Medulla oblongata (tissue), 1 donor: Measurements from ENCODE around the gene CCDC201.

Source experiments
- DNase-seq: peaks from one replicate; pipeline ENCODE4 v3.0.0-alpha.2; 2015; ENCODE audit errors: extremely low spot score

The CCDC201 gene, protein sequence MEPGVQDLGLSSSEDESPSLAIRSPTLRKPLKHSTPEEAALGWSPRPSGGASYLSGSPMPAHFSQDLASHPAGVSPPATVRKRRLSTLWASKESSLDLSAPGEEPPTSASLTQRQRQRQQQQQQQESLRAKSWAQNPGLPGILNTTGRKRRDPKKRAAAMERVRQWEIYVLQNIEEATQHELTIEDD

DNA sequence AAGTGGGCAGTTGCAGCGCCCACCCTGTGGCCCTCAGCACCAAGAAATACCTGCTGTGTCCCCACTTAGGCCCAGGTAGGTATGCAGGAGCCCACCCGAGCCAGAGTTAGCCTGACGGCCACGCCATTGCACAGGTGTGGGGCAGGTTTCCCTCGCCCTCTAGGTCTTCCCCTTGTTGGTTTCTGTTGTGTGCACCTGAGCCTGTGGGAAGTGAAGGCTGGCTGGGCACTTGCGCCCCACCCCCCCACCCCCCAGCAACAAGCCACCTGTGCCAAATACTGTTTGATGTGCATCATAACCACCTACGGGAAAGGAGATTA lies at the start of gene CCDC201:
CCDC201 (minus strand) TSS at position 48 of the 320 bp plus-strand sequence. CDS start 75 bp downstream, outside the sequence.
- DNase-seq, result no peak

DNA sequence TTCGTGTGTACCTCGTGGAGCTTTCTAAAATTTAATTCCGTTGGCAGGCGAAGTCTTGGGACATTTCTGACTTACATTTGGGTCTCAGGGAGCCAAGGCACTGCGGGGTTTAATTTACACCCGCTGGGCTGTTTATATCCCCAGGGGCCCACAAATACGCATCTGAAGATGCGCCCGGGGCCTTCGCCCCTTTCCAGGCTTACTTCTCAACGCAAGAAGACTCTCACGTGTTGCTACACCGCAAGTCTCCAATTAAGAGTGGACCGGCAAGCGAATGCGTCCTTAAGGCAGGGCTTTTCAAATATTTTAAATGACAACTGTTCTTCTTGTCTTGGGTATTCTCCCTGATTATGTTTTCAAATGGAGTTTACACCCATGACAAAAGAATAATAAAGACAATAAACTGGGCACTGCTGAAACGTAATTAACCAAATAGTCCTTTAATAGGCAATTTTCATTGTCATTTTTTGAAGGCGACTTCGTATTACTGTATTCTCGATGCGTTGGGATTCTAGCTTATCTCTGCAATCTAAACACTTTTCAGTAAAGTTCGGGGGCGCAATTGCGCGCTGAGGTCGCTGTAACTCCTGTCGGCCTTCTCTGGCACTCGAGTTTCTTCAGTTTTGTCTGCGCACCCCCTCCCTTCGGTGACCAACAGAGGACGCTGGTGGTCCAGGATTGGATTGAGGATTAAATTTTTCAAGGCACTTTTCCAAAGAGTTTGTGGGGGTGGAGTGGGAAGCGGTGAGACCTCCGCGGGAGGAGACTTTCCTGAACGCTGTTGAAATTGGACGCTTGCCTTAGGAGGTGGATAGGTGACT lies 49.0 kb upstream of the CCDC201 start:
- DNase-seq, result peak; percentile 50

DNA sequence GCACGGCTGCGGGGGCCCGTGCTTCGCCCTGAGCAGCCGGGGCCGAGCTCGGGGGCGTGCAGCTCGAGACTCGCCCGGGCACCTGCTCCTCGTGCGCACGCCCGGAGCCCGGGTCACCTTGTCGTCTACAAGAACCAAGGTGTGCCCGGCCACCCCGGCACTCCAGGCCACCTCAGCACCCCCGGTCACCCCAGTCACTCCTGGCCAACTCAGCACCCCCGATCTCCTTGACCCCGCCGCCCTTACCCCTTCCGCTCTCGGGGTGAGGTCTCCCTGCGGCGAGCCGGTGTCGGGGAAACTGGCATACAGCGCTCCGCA lies 48.5 kb upstream of the CCDC201 start:
- no peak for DNase-seq

DNA sequence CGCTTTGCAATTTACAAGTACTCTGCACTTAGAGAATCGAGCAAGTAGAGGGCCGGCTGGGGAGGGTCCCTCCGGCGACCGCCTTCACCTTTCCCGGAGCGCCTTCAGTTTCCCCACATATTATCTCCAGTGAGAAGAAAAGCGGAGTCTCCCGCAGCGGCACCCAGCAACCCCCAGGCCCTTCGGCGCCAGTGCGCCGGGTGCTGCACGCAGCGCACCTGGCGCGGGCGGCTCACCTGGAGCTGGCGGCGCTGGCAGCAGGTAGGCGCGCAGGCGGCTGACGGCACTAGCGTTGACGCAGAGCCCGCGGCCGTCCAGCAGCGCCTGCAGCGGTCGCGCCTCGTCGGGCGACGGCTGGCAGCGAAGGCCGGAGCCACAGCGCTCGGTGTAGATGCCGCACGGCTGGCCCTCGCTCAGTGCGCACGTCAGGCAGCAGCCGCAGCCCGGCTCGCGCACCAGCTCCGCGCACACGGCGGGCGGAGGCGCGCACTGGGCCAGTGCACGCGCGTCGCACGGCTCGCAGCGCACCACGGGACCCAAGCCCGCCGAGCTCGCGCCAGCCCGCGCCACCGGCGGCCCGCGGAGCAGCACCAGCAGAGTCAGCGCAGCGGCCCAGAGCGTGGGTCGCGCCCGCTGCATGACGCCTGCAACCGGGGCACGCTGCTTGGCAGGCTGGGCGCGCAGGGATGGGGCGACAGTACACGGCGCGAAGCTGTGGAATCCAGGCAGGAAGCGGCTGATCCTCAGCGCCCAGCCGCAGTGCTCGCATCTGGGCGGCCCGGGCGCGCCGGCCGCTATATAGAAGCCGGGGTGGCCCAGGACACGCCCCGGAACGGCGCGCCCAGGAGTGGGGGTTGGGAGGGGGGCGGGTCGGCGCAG lies 47.9 kb upstream of the CCDC201 start, which contains the start of gene IGFBP3:
IGFBP3 (minus strand) TSS at position 771 of the 879 bp plus-strand sequence; CDS start at position 639, 132 bp downstream.
- no peak for DNase-seq

DNA sequence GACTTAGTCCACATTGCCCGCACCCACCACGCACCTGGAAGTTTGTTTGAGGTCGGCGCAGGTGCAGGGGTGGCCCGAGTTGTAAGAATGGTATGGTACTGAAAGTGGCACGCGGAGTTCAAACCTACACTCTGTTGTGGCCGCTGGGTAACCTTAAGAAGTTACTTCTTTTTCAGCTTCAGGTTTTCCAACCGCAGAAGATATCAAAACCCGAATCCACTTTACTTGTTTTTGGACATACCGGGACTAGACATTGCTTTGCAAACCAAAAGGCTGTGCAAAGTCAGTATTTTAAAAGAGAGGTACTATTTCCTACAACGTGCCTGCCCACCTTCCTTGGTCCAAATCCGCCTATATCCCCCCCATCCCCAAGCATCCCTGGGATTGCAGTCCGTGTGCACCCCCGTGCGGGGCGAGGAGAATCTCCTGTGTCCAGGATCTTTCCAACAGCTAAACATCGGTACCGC lies 47.1 kb upstream of the CCDC201 start:
- no peak for DNase-seq

DNA sequence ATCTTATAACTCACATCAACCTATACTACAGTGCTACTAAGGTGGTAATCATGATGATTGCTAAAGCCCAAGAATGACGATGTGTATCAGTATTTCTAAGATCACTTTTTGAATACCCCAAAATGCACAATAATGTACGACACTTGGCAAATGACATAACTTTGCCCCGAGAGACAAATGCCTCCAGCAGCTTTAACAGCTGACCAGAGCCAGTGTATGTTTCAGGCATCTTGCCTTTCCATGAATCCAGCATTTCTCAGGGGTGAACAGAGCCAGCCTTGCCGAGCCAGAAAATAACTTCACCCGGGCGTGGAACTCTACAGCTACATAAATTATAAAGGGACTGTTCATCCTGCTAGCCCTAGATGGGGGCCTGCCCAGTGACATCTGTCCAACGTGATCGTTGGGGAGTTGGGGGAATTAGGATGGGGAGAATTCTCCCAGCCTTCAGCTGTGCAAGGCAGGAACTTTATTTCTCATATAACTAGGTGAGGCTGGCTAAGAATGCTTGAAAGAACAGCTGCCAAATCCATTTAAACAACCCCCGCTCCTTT lies 46.4 kb upstream of the CCDC201 start:
- no peak for DNase-seq

DNA sequence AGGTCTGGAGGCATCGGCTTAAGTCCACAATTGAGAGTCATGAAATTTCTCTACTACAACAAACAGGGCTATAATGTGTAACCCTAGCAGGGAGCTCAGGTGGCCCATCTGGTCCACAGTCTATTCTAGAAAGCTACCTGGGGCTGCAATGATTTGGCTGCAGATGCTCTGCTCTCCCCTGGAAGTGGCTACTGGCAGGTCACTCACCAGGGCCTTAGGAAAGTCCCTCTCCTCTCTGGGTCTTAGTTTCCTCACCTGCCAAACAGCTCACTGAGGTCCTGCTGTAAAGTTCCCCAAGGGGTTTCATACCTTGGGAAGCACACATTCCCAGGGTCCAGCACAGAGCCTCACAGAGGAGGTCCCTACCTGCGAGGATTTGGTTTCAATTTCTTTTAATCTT lies 45.7 kb upstream of the CCDC201 start:
- no peak for DNase-seq

DNA sequence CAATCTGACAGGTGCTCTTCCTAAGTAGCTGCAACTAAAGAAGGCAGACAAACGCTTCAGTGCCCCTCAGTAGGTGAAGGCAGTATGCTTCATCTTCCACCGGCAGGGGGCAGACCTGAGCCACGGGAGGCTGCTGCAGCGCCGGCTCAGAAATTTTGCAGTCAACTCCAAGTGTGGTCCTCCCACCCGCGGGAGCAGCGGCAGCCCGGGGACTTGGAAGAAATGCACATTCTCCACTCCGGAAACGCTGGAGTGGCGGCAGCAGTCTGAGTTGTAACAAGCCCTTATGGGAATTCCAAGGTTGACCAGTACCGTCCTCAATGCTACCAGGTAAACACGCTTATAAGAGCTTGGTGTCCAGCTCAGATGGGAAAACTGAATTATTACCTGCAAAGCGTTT lies 44.8 kb upstream of the CCDC201 start:
- DNase-seq, result peak; percentile 69

DNA sequence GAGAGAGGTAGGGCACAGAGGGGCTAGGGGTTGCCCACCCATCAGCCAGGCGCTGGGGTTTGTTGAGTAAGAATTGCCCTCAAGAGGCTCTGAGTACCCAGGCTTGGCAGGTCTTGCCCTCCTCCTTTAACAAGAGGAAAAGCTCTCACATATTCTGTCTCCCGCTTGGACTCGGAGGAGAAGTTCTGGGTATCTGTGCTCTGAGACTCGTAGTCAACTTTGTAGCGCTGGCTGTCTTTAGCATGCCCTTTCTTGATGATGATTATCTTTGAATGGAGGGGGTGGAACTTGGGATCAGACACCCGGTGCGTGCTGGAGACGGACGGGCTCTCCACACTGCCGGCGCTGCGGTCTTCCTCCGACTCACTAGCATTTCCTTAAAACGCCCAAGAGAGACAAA lies 44.2 kb upstream of the CCDC201 start:
- DNase-seq, result no peak

DNA sequence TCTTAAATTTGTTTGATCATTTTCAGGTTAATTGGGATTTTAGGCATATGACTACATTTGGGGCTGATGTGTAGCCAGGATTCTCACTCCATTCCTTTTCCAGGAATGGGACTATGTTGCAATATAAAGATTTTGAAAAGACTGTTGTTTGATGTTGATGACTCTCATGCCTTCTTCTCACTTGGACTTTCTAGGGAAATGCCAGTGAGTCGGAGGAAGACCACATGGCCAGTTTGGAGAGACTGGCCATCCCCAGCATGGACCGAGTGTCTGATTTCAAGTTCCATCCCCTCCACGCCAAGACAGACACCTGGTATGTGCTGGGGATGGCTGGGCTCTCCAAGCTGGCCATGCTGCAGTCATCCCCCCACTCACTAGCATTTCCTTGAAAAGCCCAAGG lies 42.7 kb upstream of the CCDC201 start:
- no peak for DNase-seq

DNA sequence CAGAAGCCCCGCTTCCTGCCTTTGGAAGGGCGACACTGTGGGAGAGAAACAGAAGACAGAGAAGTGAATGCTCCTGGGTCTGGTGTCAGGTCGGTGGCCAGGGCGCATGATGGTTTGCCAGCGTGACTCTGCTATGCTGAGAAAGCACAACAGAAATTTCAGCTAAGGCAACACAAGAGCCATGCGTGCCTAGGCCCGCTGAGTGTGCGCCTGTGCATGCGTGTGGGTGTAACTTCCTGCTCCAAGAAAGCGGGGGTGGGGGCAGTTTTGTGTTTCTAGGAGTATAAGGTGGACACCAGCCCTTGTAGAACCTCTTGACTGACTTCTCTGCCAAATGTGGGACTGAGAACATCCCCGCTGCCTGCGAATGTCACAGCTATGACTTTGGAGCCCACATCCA lies 42.0 kb upstream of the CCDC201 start:
- no peak for DNase-seq

DNA sequence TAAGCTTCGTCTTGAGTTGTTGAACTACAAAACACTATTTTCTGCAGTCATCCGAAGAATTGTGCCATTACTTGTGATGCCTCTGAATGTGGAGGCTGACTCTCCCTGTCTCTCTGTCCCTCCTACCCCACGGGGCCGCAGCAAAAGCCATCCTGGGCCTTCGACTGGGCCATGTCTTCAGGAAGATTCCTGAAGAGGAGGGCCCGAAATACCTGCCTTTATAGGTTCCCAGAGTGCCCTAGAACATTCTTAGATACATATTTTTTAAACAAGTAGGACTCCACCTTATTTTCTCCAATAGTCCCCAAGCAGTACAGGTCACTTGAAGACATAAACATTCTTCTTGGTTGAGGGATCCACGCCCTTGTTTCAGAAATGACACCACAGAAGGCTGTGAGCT lies 40.1 kb upstream of the CCDC201 start:
- no peak for DNase-seq

DNA sequence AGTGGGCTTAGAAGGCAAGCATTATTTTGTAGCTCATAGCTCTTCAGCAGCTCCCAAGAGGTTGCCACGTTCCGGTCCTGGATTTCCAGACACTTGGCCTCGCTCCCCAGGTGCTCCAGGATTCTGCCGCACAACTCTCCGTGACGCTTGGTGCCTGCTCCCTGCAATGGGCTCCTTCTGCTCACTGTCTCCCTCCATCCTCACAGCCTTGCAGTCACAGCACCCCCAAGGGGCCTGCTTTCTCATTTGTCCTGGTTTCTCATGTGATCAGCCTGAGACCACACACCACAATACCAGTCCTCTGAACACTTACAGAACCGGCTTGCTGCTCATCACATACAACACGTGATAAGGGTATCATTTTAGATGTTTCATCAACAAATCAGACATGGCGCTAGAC lies 38.4 kb upstream of the CCDC201 start:
- DNase-seq, result no peak

DNA sequence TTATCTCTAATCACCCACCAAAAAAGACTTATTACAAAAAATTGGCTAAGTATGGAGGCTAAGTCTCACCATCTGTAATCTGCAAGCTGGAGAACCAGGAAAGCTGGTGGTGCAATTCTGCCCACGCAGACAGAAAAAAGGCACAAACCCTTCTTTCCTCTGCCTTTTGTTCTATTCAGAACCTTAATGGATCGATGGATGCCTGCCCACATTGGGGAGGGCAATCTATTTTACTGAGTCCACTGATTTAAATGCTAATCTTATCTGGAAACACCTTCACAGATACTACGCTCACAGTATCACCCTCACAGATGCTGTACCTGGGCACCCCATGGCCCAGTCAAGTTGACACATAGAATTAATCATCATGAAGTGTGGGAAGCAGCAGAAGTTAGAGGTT lies 38.0 kb upstream of the CCDC201 start:
- no peak for DNase-seq

DNA sequence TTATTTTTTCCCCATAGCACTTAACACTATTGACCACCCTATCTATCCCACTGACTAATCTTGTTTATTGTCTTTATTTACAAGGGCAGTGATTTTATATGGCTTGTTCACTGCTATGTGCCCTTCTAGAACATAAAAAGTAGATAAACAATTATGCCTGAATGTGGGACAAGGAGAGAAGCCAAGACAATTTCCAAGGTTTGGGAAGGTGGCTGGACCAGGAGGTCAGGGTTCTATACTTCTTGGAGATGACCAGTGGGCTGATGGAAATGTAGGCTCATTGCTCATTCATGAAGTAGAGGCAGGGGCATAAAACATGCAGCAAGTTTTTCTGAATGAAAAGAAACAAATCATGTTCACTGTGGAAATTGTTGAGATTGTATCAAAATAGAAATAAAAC lies 36.7 kb upstream of the CCDC201 start:
- no peak for DNase-seq

DNA sequence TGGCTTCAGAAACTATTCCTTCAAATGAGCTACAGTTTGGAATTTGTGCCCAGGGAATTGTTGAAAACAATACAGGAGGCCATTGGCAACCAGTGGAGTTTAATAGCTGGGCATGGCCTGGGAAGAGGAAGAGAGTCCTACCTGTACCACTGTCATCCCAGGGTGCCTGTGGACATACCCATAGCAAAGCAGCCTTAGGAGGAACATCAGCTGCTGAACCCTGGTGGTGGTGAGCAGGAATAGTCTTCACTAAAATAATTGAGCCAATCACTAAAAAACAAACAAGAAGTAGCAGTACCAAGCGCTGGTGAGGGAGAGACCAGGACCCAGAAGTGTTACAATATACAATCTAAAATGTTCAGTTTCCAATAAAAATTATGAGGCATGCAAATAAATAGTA lies 29.9 kb upstream of the CCDC201 start:
- DNase-seq, result no peak

DNA sequence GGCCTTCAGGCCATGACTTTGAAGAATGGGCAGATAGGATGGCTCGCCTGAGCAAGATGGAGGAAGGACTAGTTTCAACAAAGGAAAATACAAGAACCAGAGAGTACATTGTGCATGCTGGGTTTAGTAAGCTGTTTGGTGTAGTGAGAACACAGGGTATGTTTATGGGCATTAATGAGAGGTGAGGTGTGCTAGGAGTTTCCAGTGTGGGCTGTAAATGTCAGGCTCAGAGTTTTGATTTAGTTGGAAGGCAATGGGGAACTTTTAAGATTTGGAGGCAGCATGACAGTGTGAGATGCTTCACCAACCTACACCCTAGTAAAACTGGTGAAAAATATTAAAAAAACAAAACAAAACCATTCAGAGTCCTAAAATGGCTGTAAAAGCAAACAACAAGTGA lies 28.7 kb upstream of the CCDC201 start:
- no peak for DNase-seq

DNA sequence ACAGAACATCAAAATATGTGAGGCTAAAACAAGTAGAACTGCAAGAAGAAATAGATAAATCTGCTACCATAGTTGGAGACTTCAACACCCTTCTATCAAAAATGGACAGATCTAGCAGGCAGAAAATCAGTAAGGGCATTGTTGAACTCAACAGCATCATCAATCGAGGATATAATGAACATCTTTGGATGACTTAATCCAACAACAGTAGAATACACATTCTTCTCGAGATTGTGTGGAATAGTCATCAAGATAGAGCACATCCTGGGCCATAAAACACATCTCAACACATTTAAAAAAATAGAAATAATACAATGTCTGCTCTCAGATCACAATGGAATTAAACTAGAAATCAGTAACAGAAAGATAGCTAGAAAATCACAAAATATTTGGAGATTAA lies 25.3 kb upstream of the CCDC201 start:
- DNase-seq, result no peak

DNA sequence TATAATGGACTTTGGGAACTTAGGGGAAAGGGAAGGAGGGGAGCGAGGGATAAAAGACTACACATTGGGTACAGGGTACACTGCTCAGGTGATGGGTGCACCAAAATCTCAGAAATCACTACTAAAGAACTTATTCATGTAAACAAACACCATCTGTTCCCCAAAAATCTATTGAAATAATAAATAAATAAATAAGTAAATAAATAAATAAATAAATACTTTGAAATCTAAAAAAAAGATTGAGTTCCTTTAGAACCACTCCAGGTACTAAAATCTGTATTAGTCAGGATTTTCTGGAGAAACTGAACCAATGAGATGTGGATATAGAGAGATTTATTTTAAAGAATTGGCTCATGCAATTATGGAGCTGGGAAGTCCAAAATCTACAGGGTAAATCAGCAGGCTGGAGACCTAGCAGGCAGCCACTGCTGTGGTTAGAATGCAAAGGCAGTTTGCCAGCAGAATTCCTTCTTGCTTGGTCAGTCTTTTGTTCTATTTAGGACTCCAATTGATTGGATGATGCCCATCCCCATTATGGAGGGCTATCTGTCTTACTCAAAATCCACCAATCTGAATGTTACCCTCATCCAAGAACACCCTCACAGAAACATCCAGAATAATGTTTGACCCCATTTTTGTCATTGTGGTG lies 24.3 kb upstream of the CCDC201 start:
- no peak for DNase-seq

DNA sequence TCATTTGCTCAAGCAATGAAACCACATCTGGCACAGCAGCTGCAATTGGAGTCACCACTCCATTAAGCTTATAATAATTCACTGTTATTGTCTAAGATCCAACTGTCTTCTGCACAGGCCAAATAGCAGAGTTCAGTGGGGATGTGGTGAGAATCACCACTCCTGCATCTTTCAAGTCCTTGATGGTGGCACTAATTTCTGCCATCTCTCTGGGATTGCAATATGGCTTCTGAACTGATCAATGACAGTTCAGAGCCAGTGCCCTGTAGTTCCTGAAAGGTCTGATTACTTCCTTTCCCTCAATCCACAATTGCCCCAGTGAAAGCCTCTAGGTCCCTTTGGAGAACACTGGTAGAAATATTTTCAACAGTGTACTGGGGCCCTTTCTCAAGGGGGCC lies 21.8 kb upstream of the CCDC201 start:
- no peak for DNase-seq

DNA sequence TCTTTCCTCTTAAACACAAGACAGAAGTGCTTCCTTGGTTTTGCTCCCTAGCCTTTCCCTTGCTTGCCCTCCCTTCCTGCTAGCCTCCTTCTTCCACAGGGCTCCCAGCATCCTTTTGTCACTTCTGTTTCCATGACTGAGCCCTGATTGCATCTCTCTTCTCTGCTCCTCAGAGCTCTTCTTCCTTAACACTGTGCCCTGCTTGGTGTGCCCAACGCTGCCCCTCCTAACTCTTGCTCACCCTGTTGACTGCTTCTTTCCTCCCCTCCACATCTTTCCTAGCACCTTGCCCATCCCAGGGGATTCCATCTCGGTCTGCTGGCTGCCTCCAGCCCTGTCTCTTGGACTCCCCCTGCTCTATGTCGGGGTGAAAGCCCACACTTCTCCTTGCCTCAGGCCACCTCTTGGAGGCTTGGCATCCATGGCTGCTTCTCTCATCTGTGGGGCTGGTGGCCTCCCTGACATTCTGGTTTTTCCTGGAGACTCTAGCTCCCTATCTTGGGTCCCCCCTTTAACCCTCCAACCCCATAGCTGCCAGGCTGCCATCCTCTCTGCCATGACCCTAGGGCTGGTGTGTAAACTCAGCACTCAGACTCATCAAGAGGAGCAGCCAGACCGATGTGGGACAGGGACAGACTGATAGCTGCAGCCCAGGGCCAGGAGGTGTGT lies 21.2 kb upstream of the CCDC201 start:
- DNase-seq, result no peak
